IPS DF 4.7 (cell line): ENCODE measurements around the gene PSMB7.

Source experiments
- DNase-seq: peaks from one replicate; pipeline ENCODE4 v3.0.0-alpha.2; 2013; ENCODE audit warnings: low spot score; ENCODE audit errors: extremely low read depth

The PSMB7 gene

DNA sequence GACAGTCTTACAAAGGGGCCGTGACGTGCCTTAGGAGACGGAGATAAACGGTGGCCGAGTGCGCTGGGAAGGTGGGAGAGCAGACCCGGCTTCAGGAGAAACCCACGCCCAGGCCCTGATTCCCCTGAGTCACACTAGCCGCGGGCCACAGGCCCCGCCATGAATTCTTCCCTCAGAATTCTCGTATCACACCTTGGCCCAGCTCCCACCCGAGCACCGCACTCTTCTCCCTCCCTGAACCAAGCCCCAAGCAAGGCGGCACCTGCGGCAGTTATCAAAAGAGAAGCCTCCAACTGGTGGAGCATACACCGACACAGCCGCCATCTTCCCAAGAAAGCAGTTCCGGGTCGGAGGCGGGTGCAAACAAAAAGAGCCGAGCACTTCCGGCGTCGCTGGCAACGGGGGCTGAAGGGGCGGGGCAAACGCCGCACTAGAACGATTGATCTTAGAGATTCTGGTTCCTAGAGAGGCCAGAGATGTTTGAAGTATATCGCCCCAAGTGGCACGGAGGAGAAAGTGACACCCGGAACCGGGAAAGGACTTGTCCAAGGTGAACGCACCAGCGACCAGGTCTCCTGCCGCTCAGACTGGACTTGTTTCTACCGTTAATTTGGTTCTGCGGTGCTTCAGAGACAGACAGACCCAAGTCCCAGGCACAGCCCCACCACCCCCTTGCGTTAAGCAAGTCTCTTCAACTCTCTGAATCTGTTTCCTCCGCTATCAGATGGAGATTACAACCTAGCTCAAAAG lies at the start of gene PSMB7:
Gene PSMB7, minus strand, starts transcription at position 341 of the 750 bp plus-strand sequence. Its CDS starts 17 bp downstream, at position 324.
- DNase-seq: peak; percentile 91

DNA sequence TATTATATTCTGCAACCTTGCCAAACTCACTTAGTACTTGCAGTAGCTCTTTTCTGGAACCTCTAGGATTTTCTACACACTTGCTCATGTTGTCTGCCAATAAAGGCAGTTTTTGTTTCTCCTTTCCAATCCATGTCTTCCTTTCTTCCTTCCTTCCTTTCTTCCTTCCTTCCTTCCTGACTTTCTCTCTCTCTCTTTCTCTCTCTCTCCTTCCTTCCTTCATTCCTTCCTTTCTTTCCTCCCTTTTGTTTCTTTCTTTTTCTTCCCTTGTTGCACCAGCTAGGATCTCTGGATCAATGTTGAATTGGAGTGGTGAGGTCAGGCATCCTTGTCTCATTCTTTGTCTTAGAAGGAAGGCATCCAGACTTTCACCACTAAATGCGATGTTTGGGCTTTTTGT lies 47.5 kb upstream of the PSMB7 start:
- DNase-seq: no peak

DNA sequence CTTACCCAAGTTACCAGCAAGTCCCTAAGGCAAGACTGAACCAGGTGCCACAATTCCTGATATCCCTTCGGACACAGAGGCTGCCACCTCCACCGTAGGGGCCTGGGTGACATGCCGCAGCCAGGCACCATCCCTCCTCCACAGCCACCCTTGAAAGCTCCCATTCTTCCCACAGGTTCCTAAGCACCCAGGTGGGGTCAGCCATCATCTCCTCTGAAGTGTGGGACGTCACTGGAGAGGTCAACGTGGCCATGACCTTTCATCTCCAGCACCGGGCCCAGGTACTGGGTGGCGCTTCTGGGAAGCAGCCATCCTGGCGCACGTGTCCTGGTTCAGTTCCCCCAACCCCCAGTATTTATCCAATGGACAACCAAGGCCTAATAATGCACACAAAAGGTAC lies 43.2 kb upstream of the PSMB7 start:
- no peak for DNase-seq

DNA sequence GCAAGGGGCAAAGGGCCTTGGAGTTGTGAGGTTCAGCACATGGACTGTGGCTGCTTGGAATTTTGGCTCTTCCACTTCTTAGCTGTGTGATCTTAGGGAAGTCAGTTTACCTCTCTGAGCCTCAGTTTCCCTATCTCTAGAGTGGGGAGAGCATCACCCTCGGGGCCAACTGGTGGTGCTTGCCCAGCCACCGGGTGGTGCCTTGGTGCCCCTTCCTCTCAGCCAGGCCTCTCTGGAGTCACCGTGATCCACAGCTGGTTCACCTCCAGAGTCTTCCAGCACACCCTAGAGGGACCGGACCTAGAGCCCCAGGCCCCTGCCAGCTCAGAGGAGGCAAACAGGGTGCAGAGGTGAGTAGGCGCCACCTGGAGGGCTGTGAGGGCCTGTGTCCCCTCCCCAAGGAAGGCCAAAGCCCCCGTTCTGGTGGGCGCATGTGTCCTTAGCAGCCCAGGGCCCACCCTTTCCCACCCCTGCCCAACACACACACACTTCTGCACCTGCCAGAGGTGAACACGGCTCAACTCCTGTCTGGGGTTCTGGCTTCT lies 42.7 kb upstream of the PSMB7 start:
- no peak for DNase-seq

DNA sequence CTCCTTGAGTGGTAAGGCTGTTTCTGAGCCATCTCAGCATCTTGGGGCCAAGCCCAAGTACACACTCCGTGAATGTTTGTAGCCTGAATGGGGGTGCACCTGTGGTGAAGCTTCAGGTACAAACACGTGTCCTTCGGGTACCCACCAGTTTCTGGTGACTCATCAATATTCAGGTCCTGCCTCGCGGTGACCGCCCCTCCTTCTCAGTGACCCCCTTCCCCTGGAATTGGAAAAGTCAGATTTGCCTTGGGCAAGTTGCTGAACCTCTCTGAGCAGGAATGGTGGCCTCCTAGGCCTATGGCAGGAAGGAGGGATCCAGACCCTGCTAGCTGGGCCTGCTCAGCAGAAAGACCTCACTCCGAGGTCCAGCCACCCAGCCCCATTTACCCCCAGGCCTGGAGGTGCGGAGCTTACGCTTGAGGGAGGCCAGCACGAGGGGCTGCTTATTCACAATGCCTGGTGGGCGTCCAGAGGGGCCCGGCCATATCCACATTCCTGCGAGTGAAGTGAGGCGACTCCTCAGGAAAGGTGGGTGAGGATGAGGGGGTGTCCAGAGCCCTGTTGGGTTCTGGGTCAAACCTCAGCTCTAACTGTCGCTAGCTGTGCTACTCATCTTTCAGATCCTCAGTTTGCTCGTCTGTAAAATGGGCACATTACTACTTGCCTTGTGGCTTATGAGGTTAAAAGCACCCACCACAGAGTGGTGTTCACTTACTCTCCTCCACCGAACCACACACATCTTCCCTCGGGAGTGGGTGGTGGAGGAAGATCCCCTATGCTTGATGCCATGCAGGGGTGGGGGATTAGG lies 42.0 kb upstream of the PSMB7 start:
- DNase-seq: no peak

DNA sequence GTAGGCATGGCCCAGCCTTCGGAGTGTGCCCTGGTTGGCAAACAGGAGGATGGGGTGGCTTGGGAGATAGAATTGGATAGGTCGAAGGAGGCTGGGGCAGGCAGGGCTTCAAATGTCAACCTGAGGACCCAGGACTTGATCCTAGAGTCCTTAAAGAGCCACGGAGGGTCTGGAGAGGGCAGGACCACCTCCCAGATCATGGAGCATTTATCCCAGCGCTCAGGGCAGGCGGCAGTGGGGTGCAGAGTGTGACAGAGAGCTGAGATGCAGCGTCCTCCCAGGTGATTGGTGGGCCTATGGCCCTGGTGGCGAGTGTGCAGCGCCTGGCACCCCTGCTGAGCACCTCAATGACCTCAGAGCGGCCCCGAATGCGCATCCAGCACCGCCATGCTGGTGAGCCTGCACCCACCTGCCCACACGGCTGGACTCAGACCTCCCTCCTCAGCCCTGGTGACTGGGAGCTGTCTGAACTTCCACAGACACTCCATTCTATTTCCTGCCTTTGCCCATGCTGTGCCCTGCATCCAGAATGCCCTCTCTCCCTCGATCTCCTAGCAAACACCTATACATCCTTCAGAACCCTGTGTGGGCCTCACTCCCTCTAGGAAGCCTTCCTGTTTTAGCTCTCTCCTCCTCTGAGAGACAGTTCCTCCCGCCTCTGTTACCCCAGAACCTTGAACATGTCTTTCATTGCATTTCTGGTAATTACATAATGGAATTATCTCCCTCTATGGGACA lies 41.3 kb upstream of the PSMB7 start:
- DNase-seq: no peak

DNA sequence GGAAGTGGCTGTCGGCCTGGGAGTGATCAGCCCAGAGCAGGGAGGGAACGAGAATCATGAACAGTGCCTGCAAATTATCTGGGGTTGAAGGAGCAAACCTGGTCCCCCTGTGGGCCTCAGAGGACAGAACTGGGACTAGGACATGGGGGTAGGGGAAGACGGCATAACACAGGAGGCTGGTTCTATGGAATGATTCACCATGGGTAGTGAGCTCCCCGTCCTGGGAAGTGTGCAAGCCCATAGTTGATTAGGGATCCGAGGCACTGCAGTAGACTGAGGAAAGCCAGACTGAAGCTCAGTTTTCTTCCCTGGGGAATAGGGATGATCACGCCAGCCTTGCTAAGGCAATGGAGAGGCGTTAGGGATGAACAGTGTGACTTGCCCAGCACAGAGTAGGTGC lies 40.6 kb upstream of the PSMB7 start:
- DNase-seq: no peak

DNA sequence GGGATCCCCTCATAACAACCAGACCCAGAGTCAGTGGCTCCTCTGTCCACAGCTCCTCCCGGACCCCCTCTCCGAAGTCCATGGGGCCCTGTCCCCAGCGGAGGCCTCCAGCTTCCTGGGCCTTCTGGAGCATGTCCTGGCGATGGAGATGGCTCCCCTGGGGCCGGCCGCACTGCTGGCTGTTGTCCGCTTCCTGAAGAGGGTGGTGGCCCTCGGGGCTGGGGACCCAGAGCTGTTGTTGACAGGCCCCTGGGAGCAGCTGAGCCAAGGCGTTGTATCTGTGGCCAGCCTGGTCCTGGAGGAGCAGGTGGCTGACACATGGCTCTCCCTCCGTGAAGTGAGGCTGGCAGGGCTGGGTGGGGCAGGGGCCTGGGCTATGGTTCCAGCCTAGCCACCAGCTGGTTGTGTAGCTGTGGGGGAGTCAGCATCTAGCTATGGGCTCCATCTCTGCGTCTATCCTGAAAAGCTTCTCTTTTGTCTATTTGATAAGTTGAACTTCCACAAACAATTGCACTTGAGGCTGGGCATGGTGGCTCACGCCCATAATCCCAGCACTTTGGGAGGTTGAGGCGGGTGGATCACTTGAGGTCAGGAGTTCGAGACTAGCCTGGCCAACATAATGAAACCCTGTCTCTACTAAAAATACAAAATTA lies 39.7 kb upstream of the PSMB7 start:
- no peak for DNase-seq

DNA sequence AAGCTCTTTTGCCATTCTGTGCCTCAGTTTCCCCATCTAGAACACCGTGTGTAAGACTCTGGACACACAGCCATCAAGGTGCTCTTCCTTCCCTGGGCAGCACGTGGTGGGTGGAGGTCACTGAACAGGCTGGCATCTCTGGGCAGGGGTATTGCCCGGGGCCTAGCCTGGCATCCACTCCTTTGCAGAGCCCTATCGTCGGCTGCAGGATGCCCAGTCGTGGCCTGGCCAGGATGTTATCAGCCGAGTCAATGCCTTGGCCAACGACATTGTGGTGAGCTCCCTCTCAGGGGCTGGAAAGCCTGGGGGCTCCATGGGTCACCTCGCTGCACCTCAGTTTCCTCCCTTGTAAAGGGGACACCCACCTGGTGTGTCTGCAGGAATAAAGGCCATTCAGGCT lies 39.1 kb upstream of the PSMB7 start:
- DNase-seq: no peak

DNA sequence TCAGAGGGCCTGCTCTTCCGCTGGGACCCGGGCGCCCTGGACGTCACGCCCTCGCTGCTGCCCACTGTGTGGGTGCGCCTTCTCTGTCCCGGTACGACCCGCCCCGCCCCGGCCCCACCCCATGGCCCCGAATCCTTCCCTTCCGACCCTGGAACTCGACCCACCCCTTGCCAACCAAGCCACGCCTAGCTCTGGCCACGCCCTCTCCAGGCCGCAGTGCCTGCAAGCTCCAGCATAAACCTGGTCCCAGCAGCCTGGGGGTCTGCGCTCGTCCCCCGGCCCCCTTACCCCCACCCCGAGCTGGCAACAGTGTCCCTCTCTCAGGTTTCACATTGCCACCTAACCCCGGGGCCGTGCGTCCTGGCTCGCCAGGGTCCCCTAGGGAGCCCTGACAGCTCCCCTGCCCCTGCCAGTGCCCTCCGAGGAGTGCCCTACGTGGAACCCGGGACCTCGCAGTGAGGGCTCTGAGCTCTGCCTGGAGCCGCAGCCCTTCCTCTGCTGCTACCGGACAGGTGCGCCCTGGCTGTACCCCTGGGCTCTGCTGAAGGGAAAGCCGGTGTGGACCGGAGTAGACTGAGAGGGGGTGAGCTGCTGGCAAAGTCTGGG lies 38.4 kb upstream of the PSMB7 start:
- no peak for DNase-seq

DNA sequence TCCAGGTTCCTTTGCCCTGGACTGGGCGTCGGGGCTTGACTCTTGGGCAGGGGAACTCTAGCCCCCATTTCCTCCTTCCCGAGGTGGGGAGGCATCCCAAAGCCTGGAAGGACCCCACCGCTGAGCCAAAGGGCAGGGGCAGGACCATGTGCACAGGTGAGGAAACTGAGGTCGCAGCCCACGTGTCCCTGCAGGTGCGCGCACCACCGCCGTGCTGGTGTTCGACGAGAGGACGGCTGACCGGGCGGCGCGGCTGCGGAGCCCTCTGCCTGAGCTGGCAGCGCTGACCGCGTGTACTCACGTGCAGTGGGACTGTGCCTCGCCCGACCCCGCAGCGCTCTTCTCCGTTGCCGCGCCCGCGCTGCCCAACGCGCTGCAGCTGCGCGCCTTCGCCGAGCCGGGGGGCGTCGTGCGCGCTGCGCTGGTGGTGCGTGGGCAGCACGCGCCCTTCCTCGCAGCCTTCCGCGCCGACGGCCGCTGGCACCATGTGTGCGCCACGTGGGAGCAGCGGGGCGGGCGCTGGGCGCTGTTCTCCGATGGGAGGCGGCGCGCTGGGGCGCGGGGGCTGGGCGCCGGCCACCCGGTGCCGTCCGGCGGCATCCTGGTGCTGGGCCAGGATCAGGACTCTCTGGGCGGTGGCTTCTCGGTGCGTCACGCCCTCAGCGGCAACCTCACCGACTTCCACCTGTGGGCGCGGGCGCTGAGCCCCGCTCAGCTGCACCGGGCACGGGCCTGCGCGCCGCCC lies 37.8 kb upstream of the PSMB7 start:
- DNase-seq: no peak

DNA sequence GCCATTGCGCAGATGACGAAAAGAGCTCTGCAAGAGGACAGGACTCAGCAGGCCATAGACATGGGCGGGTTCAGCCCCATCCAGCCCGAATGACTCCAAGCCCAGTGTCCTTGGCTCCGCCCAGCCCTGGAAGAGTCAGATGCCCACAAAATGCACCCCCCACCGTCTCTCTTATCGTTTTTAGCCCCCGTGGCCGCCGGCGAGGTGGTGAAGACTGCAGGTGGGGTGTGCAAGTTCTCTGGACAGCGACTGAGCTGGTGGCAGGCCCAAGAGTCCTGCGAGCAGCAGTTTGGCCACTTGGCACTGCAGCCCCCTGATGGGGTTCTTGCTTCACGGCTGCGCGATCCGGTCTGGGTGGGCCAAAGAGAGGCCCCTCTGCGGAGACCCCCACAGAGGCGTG lies 37.1 kb upstream of the PSMB7 start:
- no peak for DNase-seq

DNA sequence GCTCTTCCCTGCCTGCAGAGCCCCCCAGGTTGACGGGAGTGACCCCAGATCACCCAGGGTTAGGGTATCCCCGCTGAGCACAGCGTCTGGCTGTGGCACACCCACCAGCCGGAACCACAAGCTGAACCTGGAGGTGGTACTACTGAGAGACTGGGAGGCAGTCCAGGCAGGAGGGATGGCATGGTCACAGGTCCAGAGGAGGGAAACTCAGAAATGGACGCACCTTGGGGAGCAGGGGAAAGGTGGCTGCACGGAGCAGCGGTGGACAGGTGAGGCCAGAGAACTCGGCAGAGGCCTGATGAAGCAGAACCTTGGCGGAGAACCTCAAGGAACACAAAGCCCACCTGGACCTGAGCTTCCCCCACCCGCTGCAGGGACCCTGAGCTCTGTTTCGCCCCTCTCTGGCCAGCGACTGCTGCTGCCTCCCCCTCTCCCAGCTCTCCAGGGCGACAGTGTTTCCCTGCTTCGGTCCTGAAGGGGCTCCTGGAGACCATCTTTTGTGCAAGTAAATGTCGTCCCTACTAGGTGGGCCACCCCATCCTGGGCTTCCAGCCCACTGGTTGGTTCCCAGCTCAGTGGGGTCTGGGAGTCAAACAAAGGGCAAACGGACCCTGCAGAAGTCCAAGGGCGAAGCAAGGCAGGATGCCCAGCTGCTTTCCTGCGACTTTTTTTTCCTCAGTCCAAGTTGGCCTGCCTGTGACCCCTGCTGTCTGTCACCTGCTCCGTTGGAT lies 35.9 kb upstream of the PSMB7 start:
- no peak for DNase-seq

DNA sequence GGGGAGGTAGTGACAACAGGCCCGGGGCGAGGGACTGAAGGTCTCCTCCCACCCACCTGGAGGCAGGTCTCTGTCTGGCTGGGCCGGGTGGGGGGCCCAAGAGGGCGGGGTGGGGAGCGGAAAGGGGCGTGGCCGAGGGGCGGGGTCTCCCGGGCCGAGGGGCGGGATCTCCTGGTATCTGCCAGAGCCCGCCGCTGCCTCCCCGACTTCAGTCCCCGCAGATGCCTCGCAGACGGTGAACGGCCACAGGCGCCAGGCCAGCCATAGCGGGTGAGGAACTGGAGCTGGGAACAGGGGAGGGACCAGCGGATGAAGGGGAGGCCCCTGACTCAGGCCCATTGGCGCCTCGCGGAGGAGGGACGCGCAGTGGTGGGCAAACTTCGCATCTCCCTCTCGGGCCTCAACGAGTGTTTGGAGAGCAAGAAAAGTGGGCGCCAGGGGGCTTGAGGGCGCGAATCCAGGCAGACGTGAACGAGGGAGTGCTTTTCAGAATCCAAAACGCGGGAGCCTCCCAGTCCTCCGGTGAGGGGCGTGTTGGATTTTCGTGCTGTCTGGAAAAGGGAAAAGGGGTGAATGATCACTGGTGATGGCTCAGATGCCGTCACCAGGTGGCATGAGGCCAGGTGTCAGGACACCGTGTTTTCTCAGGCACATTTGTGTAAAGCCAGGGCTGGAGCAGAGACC lies 35.1 kb upstream of the PSMB7 start, which contains the start of gene ADGRD2:
Gene ADGRD2, plus strand, starts transcription at position 211 of the 684 bp plus-strand sequence. CDS start 1,216 bp downstream, outside the sequence.
- DNase-seq: no peak

DNA sequence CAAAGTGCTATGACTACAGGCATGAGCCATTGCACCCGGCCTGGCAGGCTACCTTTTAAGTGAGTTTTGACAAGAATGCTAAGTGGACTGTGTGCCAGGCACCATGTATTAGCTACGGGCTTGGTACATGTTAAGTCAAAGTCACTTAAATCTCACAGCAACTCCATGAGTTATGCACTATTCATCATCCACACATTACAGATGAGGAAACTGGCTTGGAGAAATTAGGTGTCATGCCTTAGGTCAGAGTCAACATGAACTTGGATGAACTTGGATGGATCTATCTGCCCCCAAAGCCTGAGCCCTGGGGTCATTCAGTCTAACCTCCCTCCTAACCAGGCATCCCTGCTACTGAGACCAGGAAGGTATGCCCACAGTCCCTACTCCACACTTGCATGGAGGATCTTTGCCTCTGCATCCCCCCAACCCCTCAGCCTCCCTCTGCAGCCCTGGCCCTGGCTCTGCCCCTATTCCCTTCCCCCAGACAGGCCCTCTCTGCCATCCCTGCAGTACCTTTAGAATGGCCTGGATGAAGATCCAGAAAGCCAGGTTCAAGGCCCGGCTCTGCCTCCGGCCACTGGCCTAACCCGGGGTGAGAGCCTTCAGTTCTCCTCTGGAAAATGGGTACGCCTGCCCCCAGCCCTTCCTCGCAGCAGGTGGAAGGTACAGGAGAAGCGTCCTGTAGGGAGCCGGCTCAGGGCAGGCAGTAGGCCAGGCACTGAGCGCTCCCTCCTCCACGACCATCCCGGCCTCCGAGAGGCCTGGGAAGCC lies 34.3 kb upstream of the PSMB7 start:
- DNase-seq: no peak

DNA sequence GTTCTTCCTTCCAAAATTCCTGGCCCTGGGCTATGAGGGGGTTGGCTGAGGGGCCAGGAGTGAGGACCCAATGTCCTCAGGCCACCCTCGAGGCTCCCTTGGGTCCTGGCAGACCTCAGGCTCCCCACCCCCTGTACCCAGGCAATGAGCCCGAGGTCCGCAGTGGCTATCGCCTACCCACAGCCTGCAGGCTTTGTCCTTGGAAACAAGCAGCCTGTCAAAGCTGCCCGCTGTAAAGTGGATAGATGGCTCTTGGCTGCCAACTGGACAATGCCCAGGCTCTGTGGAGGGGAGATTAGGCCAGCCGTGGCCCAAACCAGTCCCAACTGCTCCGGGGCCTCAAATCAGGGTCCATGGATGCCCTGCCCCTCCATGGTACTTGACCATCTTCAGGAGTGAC lies 32.8 kb upstream of the PSMB7 start:
- no peak for DNase-seq

DNA sequence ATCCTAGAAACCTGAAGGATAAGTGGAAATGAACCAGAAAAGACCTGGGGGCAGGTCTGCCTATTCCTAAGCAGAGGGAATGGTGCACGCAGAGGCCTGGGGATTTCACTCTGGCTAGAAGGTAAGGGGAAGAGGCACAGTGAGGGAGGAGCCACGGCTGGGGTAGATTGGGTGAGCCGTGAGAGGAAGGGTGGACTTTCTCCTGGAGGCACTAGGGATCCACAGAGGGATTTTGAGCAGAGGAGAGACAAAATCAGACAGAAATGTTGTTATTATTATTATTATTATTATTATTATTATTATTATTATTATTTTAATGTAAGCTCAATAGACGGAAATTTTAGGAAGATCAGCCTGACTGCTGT lies 32.0 kb upstream of the PSMB7 start:
- no peak for DNase-seq

DNA sequence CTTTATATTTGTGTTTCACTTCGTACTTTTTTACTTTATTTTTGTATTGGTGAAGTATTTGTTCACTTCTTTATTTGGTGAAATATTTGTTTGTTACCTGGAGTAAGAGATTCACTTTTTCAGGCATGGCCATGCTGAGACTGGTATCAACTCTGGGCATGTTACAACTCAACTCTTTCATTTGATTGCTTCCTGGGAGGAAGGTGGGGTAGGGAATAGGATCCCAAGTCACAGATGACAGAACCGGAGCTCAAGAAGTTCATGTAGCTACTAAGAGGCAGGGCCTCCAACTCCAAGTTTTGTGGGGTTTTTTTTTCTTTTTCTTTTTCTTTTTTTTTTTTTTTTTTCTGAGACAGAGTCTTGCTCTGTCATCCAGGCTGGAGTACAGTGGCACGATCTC lies 28.9 kb upstream of the PSMB7 start:
- DNase-seq: no peak
